Stomach smooth muscle (tissue), 2 donors: Measurements from ENCODE around the gene HMGXB3.

ENCODE experiments used
- H3K27ac ChIP-seq: one replicate; pipeline ENCODE4 v1.7.0; 2013; ENCODE audit warnings: mild to moderate bottlenecking, low read length, inconsistent platforms
- H3K27me3 ChIP-seq, 2 donors: one replicate each; pipeline ENCODE4 v1.7.0; 2013; ENCODE audit warnings: low read length in 2 of 2; ENCODE audit not compliant: insufficient read depth in 2 of 2, control insufficient read depth in 1 of 2
- H3K36me3 ChIP-seq, 2 donors: one replicate each; pipeline ENCODE4 v1.7.0; 2013; ENCODE audit warnings: low read length in 2 of 2; ENCODE audit not compliant: control insufficient read depth in 2 of 2, insufficient read depth in 2 of 2
- H3K4me1 ChIP-seq: one replicate; pipeline ENCODE4 v1.7.0; 2013; ENCODE audit warnings: low read length; ENCODE audit not compliant: control insufficient read depth, insufficient read depth
- H3K4me3 ChIP-seq, 2 donors: one replicate each; pipeline ENCODE4 v1.7.0; 2013; ENCODE audit warnings: low read length in 2 of 2
- H3K9ac ChIP-seq, 2 donors: one replicate each; pipeline ENCODE4 v1.7.0; 2013; ENCODE audit warnings: low read length in 2 of 2, mild to moderate bottlenecking in 1 of 2
- H3K9me3 ChIP-seq, 2 donors: one replicate each; pipeline ENCODE4 v1.7.0; 2013; ENCODE audit warnings: low read length in 2 of 2; ENCODE audit not compliant: control insufficient read depth in 2 of 2
- donor health status: healthy.
- donor health status: Pancreatic carcinoma.

Gene HMGXB3

GRCh38 chr5:150006318-150006717 lies 5.8 kb downstream of the HMGXB3 start:
- H3K9ac ChIP-seq: no peak overlapping the region
- peaks cover 9% of the 10 kb centered on the region for H3K4me1 ChIP-seq
- no peaks in the 10 kb centered on the region for H3K9me3 ChIP-seq
- H3K27ac ChIP-seq: no peak overlapping the region
- H3K27me3 ChIP-seq: no peaks in the 10 kb centered on the region
- peaks cover 32 to 38% of the 10 kb centered on the region in 2 donors for H3K36me3 ChIP-seq
- H3K4me3 ChIP-seq: no peak overlapping the region

GRCh38 chr5:150007050-150007449 lies 6.5 kb downstream of the HMGXB3 start:
- Histone ChIP-seq H3K27ac (no peak overlapping the region), H3K27me3 (no peaks in the 10 kb centered on the region), H3K4me1 (peaks cover 4% of the 10 kb centered on the region), H3K9ac (no peak overlapping the region), H3K36me3 (peaks cover 34 to 42% of the 10 kb centered on the region in 2 donors), H3K9me3 (no peaks in the 10 kb centered on the region), H3K4me3 (no peak overlapping the region)

GRCh38 chr5:150009671-150010387 lies 9.3 kb downstream of the HMGXB3 start:
- Histone ChIP-seq H3K4me3 (no peak overlapping the region), H3K4me1 (no peaks in the 10 kb centered on the region), H3K27ac (no peak overlapping the region), H3K9ac (no peak overlapping the region), H3K36me3 (peaks cover 49 to 68% of the 10 kb centered on the region in 2 donors), H3K9me3 (no peaks in the 10 kb centered on the region), H3K27me3 (no peaks in the 10 kb centered on the region)

- no peak overlapping the region for H3K27ac ChIP-seq
- H3K9ac ChIP-seq: no peak overlapping the region
- no peaks in the 10 kb centered on the region for H3K9me3 ChIP-seq
- H3K36me3 ChIP-seq: peaks cover 50 to 69% of the 10 kb centered on the region in 2 donors
- H3K4me1 ChIP-seq: no peaks in the 10 kb centered on the region
- H3K4me3 ChIP-seq: no peak overlapping the region
- H3K27me3 ChIP-seq: no peaks in the 10 kb centered on the region
These were observed 13.4 kb downstream of the HMGXB3 start for GRCh38 chr5:150013931-150014330.

GRCh38 chr5:150014456-150014855 lies 13.9 kb downstream of the HMGXB3 start:
- Histone ChIP-seq H3K27me3 (no peaks in the 10 kb centered on the region), H3K9me3 (no peaks in the 10 kb centered on the region), H3K27ac (no peak overlapping the region), H3K36me3 (peaks cover 52 to 72% of the 10 kb centered on the region in 2 donors), H3K9ac (no peak overlapping the region), H3K4me1 (no peaks in the 10 kb centered on the region), H3K4me3 (no peak overlapping the region)

- H3K36me3 ChIP-seq: peaks cover 55 to 74% of the 10 kb centered on the region in 2 donors
- no peaks in the 10 kb centered on the region for H3K4me1 ChIP-seq
- H3K9ac ChIP-seq: no peak overlapping the region
- no peaks in the 10 kb centered on the region for H3K27me3 ChIP-seq
- H3K27ac ChIP-seq: no peak overlapping the region
- no peak overlapping the region for H3K4me3 ChIP-seq
- no peaks in the 10 kb centered on the region for H3K9me3 ChIP-seq
These were observed 14.9 kb downstream of the HMGXB3 start for GRCh38 chr5:150015415-150015814.

GRCh38 chr5:150016537-150016936 lies 16.0 kb downstream of the HMGXB3 start:
- no peaks in the 10 kb centered on the region for H3K9me3 ChIP-seq
- no peaks in the 10 kb centered on the region for H3K27me3 ChIP-seq
- H3K36me3 ChIP-seq: peaks cover 52 to 69% of the 10 kb centered on the region in 2 donors
- H3K27ac ChIP-seq: no peak overlapping the region
- no peaks in the 10 kb centered on the region for H3K4me1 ChIP-seq
- H3K4me3 ChIP-seq: no peak overlapping the region
- no peak overlapping the region for H3K9ac ChIP-seq

GRCh38 chr5:150017226-150018005 lies 16.9 kb downstream of the HMGXB3 start:
- H3K36me3 ChIP-seq: peaks cover 52 to 64% of the 10 kb centered on the region in 2 donors
- H3K27ac ChIP-seq: no peak overlapping the region

GRCh38 chr5:150020249-150020648 lies 19.7 kb downstream of the HMGXB3 start:
- Histone ChIP-seq H3K27me3 (no peaks in the 10 kb centered on the region), H3K4me3 (no peak overlapping the region), H3K9ac (no peak overlapping the region), H3K36me3 (peaks cover 48 to 52% of the 10 kb centered on the region in 2 donors), H3K9me3 (no peaks in the 10 kb centered on the region), H3K4me1 (no peaks in the 10 kb centered on the region), H3K27ac (no peak overlapping the region)

More at GRCh38 chr5:150017226-150018005, 16.9 kb downstream of the HMGXB3 start:
- Histone ChIP-seq H3K4me3 (no peak overlapping the region), H3K4me1 (no peaks in the 10 kb centered on the region), H3K27me3 (no peaks in the 10 kb centered on the region), H3K9ac (no peak overlapping the region), H3K9me3 (no peaks in the 10 kb centered on the region)

- Histone ChIP-seq H3K36me3 (peaks cover 45 to 47% of the 10 kb centered on the region in 2 donors), H3K9me3 (no peaks in the 10 kb centered on the region), H3K27ac (no peak overlapping the region), H3K27me3 (no peaks in the 10 kb centered on the region), H3K9ac (no peak overlapping the region), H3K4me3 (no peak overlapping the region), H3K4me1 (no peaks in the 10 kb centered on the region)
These were observed 21.1 kb downstream of the HMGXB3 start for GRCh38 chr5:150021491-150022157.
